Neuronal stem cell (in vitro differentiated cells): ENCODE results near the gene ZNF423.

Experiments
- DNase-seq: peaks from one replicate; pipeline ENCODE4 v3.0.0-alpha.2; 2013; ENCODE audit warnings: low spot score
- H2AFZ ChIP-seq: one replicate; pipeline ENCODE4 v1.6.1; 2013; ENCODE audit warnings: mild to moderate bottlenecking, low read length, inconsistent platforms
- H2AK5ac ChIP-seq: 2 replicates; pipeline ENCODE4 v1.6.1; 2013; ENCODE audit warnings: low read depth, mild to moderate bottlenecking, inconsistent platforms, low read length, moderate library complexity, mixed read lengths
- H2BK120ac ChIP-seq: 2 replicates; pipeline ENCODE4 v1.6.1; 2013; ENCODE audit warnings: low read depth, mild to moderate bottlenecking, inconsistent platforms, low read length, moderate library complexity, mixed read lengths
- H2BK12ac ChIP-seq: one replicate; pipeline ENCODE4 v1.6.1; 2013; ENCODE audit warnings: low read length, inconsistent platforms
- H2BK15ac ChIP-seq: 2 replicates; pipeline ENCODE4 v1.6.1; 2013; ENCODE audit warnings: mild to moderate bottlenecking, low read length, inconsistent platforms, mixed read lengths
- H2BK5ac ChIP-seq: one replicate; pipeline ENCODE4 v1.6.1; 2013; ENCODE audit warnings: inconsistent platforms, mild to moderate bottlenecking, low read length, moderate library complexity
- H3K14ac ChIP-seq: one replicate; pipeline ENCODE4 v1.6.1; 2013; ENCODE audit warnings: low read length, inconsistent platforms
- H3K18ac ChIP-seq: 2 replicates; pipeline ENCODE4 v1.6.1; 2013; ENCODE audit warnings: low read length, inconsistent platforms
- H3K23ac ChIP-seq: 2 replicates; pipeline ENCODE4 v1.6.1; 2013; ENCODE audit warnings: low read depth, mild to moderate bottlenecking, mixed read lengths, low read length, inconsistent platforms; ENCODE audit not compliant: poor library complexity
- H3K27ac ChIP-seq: replicated peaks from 3 replicates; pipeline ENCODE4 v1.5.1; 2013; ENCODE audit warnings: low read length, inconsistent platforms
- H3K27me3 ChIP-seq, 3 experiments: 2 replicates each; pipeline ENCODE4 v1.6.1; 2013; ENCODE audit warnings: low read length in 3 of 3, mild to moderate bottlenecking in 2 of 3, inconsistent platforms in 1 of 3, low read depth in 1 of 3, mixed read lengths in 1 of 3, moderate library complexity in 1 of 3; ENCODE audit not compliant: control insufficient read depth in 3 of 3, insufficient read depth in 3 of 3
- H3K36me3 ChIP-seq, 2 donors: replicated peaks in 1 of 2; 2 replicates each; pipeline ENCODE4 v1.6.1; 2013; ENCODE audit warnings: low read length in 2 of 2; ENCODE audit not compliant: control insufficient read depth in 2 of 2, insufficient read depth in 2 of 2
- H3K4ac ChIP-seq: 2 replicates; pipeline ENCODE4 v1.6.1; 2013; ENCODE audit warnings: inconsistent platforms, mild to moderate bottlenecking, low read length, moderate library complexity
- H3K4me1 ChIP-seq, 2 donors: 1 replicate in 1 of 2; 2 replicates in 1 of 2; pipeline ENCODE4 v1.6.1; 2013; ENCODE audit warnings: low read length in 2 of 2, low read depth in 1 of 2; ENCODE audit not compliant: control insufficient read depth in 2 of 2, insufficient read depth in 1 of 2
- H3K4me2 ChIP-seq: one replicate; pipeline ENCODE4 v1.6.1; 2013; ENCODE audit warnings: mild to moderate bottlenecking, low read length, inconsistent platforms; ENCODE audit not compliant: insufficient read depth, poor library complexity, severe bottlenecking
- H3K4me3 ChIP-seq, 2 donors: 2 replicates each; pipeline ENCODE4 v1.5.1; 2013; ENCODE audit warnings: low read length in 2 of 2, mild to moderate bottlenecking in 2 of 2, inconsistent platforms in 1 of 2, moderate library complexity in 1 of 2
- H3K79me1 ChIP-seq: one replicate; pipeline ENCODE4 v1.6.1; 2013; ENCODE audit warnings: low read depth, mild to moderate bottlenecking, inconsistent platforms, low read length, moderate library complexity
- H3K9ac ChIP-seq: one replicate; pipeline ENCODE4 v1.6.1; 2013; ENCODE audit warnings: mild to moderate bottlenecking, low read depth, low read length, inconsistent platforms; ENCODE audit not compliant: poor library complexity
- H3K9me3 ChIP-seq, 2 donors: replicated peaks in 1 of 2; 2 replicates each; pipeline versions ENCODE3 to v1.6.1; 2013; ENCODE audit warnings: low read length in 2 of 2, mild to moderate bottlenecking in 2 of 2, inconsistent platforms in 1 of 2, low read depth in 1 of 2, mixed read lengths in 1 of 2, moderate library complexity in 1 of 2; ENCODE audit not compliant: control insufficient read depth in 2 of 2, insufficient read depth in 1 of 2
- H4K8ac ChIP-seq: one replicate; pipeline ENCODE4 v1.6.1; 2013; ENCODE audit warnings: low read depth, mild to moderate bottlenecking, inconsistent platforms, low read length, moderate library complexity
- H4K91ac ChIP-seq: one replicate; pipeline ENCODE4 v1.6.1; 2013; ENCODE audit warnings: low read length, low read depth, mild to moderate bottlenecking, inconsistent platforms; ENCODE audit not compliant: poor library complexity
- WGBS, 2 donors: extraction: QIAGEN DNeasy Blood & Tissue Kit; methylation state at CpG; one replicate each; pipeline ENCODE4 v1.1.7; 2013; ENCODE audit warnings: missing lambda C conversion rate in 2 of 2, mixed read lengths in 1 of 2; ENCODE audit not compliant: insufficient read length in 2 of 2, insufficient replicate concordance in 1 of 2; ENCODE audit errors: extremely low coverage in 2 of 2; 5-methylcytosine and 5-hydroxymethylcytosine counted together

The ZNF423 gene

DNA sequence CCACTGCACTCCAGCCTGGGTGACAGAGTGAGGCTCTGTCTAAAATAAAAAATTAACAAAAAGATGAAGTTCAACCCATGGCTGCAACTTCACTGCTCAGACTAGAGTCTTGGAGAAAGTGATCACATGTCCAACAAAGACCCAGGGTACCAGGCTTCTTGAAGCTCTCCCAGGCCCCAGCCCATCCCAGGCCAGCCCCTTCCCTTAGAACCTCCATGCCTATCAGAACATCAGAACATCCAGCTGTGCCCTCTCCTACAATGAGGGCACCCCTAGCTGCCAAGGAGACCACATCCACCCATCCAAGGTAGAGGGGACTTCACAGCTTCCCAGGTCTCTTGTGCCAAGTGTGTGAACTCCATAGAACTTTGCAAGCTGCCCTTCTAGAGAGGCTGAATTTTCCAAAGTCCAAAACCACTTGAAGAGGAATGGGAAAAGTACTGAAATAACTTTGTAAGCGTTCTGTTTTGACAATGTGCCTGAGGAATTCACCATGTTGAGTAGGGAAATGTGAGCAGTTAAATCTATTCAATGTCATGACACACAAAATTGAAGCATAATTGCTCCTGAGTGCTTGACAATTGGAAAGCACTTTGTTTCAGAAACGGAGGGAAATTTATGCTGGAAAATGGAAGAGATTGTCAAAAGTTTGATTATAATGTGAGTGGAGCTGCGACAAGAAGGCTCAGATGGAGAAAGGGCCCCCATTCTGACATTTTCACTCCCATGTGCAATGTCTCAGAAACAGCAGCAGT lies 230.4 kb downstream of the ZNF423 start:
- no peak overlapping the region for H4K91ac ChIP-seq
- no peak overlapping the region for H2AFZ ChIP-seq
- no peak overlapping the region for H2BK15ac ChIP-seq
- peaks cover 15 to 56% of the 10 kb centered on the region in 2 donors for H3K36me3 ChIP-seq
- no peak overlapping the region for H2BK12ac ChIP-seq
- no peak overlapping the region for H2BK5ac ChIP-seq
- no peak overlapping the region for H3K18ac ChIP-seq
- H2AK5ac ChIP-seq: no peak overlapping the region
- no peak overlapping the region for H3K23ac ChIP-seq
- no peak overlapping the region for H3K27ac ChIP-seq
- H2BK120ac ChIP-seq: no peak overlapping the region
- H3K4me3 ChIP-seq: no peak overlapping the region
- no peak overlapping the region for H3K4me2 ChIP-seq
- no CpG with 5 or more reads among the region's 3 CpGs for WGBS, 2 donors
- peaks cover 8% of the 10 kb centered on the region for H3K79me1 ChIP-seq
- H3K14ac ChIP-seq: no peak overlapping the region
- no peak overlapping the region for H3K9ac ChIP-seq
- H3K4me1 ChIP-seq: peaks cover 6 to 14% of the 10 kb centered on the region in 2 donors
- no peak overlapping the region for H3K4ac ChIP-seq
- peaks cover 6 to 17% of the 10 kb centered on the region in 2 donors for H3K9me3 ChIP-seq
- H3K27me3 ChIP-seq: no peaks in the 10 kb centered on the region
- no peak for DNase-seq
- no peak overlapping the region for H4K8ac ChIP-seq

GRCh38 chr16:49623501-49624266 lies 232.2 kb downstream of the ZNF423 start:
- DNase-seq: no peak
- whole genome bisulfite sequencing, 2 donors: no CpG with 5 or more reads among the region's 8 CpGs

DNA sequence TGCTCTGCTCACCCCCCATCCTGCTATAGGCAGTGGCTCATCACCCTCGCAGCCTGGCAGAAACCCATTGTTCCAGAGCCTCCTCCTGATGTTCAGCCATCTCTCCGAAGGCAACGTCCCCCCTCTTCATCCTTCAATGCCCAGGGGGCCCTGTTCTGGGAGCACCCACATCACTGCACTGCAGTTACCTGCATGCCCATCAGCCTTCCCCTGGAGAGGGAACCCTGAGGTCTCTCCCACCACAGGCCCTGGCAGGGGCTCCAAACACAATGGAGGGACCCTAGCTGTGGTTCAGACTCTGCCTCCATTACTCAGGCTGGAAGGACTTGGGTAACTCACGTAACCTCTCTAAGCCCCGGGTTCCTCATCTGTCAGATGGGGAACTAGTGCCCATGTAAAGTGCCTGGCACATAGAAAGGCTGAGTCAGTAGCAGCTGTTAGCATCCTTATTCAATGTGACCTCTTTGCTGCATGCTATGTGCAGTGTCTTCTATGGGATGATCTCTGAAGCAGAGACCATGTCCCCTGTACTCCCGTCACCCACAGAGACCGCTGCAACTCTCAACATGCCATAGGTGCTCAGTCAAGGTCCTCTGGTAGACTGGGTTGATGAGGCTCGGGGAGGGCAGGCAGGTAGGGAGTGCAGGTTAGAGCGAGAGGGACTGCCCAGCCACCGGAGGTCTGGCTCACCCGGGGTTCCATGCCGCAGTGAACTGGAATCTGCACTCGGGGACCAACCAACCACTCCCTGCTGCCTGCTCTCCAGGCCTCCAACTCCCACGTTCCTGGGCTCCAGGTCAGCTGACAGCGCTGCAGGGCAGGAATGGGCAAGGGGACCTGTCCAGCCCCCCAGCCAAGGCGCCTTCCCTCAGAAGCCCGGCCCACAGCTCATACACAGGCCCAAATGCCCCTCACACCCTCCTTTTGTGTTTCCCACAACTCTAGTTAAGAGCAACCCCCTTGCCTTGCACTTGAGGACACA lies 233.2 kb downstream of the ZNF423 start:
- WGBS, 2 donors: no CpG with 5 or more reads among the region's 17 CpGs
- Histone ChIP-seq H3K14ac (no peak overlapping the region), H2AK5ac (no peak overlapping the region), H2BK15ac (no peak overlapping the region), H2BK120ac (no peak overlapping the region), H3K27ac (no peak overlapping the region), H2BK12ac (no peak overlapping the region), H3K79me1 (peaks cover 6% of the 10 kb centered on the region), H2AFZ (no peak overlapping the region), H3K9ac (no peak overlapping the region), H3K9me3 (peaks cover 0 to 2% of the 10 kb centered on the region in 2 donors), H4K91ac (no peak overlapping the region), H3K18ac (peak overlapping the region; percentile 39), H3K36me3 (peaks cover 11 to 56% of the 10 kb centered on the region in 2 donors), H3K23ac (no peak overlapping the region), H3K4me3 (no peak overlapping the region), H3K4me1 (peaks cover 7 to 18% of the 10 kb centered on the region in 2 donors), H2BK5ac (peak overlapping the region; percentile 3), H3K27me3 (no peaks in the 10 kb centered on the region), H3K4me2 (no peak overlapping the region), H3K4ac (no peak overlapping the region), H4K8ac (no peak overlapping the region)
- no peak for DNase-seq

More at GRCh38 chr16:49623501-49624266, 232.2 kb downstream of the ZNF423 start:
- no peak overlapping the region for H3K23ac ChIP-seq
- no peak overlapping the region for H3K9ac ChIP-seq
- H3K27ac ChIP-seq: no peak overlapping the region
- no peak overlapping the region for H2BK120ac ChIP-seq
- H3K36me3 ChIP-seq: peaks cover 12 to 54% of the 10 kb centered on the region in 2 donors
- no peaks in the 10 kb centered on the region for H3K27me3 ChIP-seq
- H3K9me3 ChIP-seq: peaks cover 2 to 4% of the 10 kb centered on the region in 2 donors
- no peak overlapping the region for H4K8ac ChIP-seq
- no peak overlapping the region for H2BK15ac ChIP-seq
- peaks cover 8% of the 10 kb centered on the region for H3K79me1 ChIP-seq
- H4K91ac ChIP-seq: no peak overlapping the region
- no peak overlapping the region for H3K18ac ChIP-seq
- no peak overlapping the region for H2BK12ac ChIP-seq
- no peak overlapping the region for H2BK5ac ChIP-seq
- H3K4ac ChIP-seq: no peak overlapping the region
- H3K4me3 ChIP-seq: peak overlapping the region in 1 of 2 donors; percentile 41
- no peak overlapping the region for H3K4me2 ChIP-seq
- peaks cover 6 to 18% of the 10 kb centered on the region in 2 donors for H3K4me1 ChIP-seq
- no peak overlapping the region for H2AFZ ChIP-seq
- H3K14ac ChIP-seq: no peak overlapping the region
- H2AK5ac ChIP-seq: no peak overlapping the region
